ENCODE data around the gene BOC.

DNA sequence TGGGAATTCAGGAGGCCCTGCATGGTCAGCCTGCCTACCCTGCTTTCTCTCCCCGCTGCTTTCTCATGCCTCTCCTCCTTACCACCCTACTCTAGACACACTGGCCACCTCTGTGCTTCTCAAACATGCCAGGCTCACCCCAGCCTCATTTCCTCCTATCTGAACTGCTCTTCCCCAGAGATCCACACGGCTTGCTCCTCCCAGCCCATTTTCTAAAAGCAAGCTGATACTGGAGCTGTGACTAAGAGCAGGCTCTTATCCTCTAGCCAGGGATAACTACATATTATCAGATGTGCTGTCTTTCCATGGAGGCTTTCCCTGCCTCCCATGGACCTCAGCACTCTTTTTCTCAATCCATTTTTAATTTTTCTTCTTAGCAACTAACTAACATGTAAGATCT is 85.9 kb downstream of the BOC start:
- TF ChIP-seq CTCF (conservative IDR thresholded peaks at IDR 0.05 in 1 of 2, IDR thresholded peaks at IDR 0.05 in 1 of 2; ENCODE audit: low read depth in 1 of 2, low read length in 2 of 2): no peak
- TF ChIP-seq EZH2 (IDR thresholded peaks at IDR 0.05; ENCODE audit: low read length, missing control alignments): no peak

Measured in fibroblast of lung (primary cell).